ENCODE measurements around the gene ZNF804A. TPM values are rescaled to one million over a fixed set of nuclear protein-coding genes. Genes with fewer than 3 reads are reported as not detected.
A peak's percentile ranks its signal among the peaks of the same experiment; 100 is the strongest.

The ZNF804A gene
- total and polyA plus RNA-seq, 4 donors, result 3.7 to 15.7 (median 13.0) TPM

GRCh38 chr2:184644685-184645084 lies 46.4 kb downstream of the ZNF804A start:
- peak in 2 of 6 donors; percentile 8 to 54 for DNase-seq (ENCODE audit: low read depth in 4 of 6, low spot score in 6 of 6)
- Histone ChIP-seq H3K27me3 (ENCODE audit: control insufficient read depth, insufficient read depth, low read length) (no peaks in the 10 kb centered on the region), H3K9me3 (ENCODE audit: control insufficient read depth, insufficient read depth, low read length) (no peaks in the 10 kb centered on the region), H3K4me3 (ENCODE audit: low read depth, low read length) (no peak overlapping the region), H3K4me1 (ENCODE audit: control insufficient read depth, insufficient read depth, low read length) (no peaks in the 10 kb centered on the region), H3K36me3 (ENCODE audit: control insufficient read depth, insufficient read depth, low read length) (no peaks in the 10 kb centered on the region), H3K27ac (ENCODE audit: low read depth, low read length) (no peak overlapping the region)

- no peaks in the 10 kb centered on the region for H3K9me3 ChIP-seq (ENCODE audit: control insufficient read depth, insufficient read depth, low read length)
- H3K36me3 ChIP-seq (ENCODE audit: control insufficient read depth, insufficient read depth, low read length), result no peaks in the 10 kb centered on the region
- 88% methylated on average over 2 of the region's 2 CpGs for WGBS (ENCODE audit: insufficient coverage)
- H3K4me1 ChIP-seq (ENCODE audit: control insufficient read depth, insufficient read depth, low read length), result no peaks in the 10 kb centered on the region
- H3K4me3 ChIP-seq (ENCODE audit: low read depth, low read length), result no peak overlapping the region
- no peak for DNase-seq (ENCODE audit: low read depth in 4 of 6, low spot score in 6 of 6)
- no peaks in the 10 kb centered on the region for H3K27me3 ChIP-seq (ENCODE audit: control insufficient read depth, insufficient read depth, low read length)
- no peak overlapping the region for H3K27ac ChIP-seq (ENCODE audit: low read depth, low read length)
These were observed 47.8 kb downstream of the ZNF804A start for GRCh38 chr2:184646177-184646576.

- no peaks in the 10 kb centered on the region for H3K9me3 ChIP-seq (ENCODE audit: control insufficient read depth, insufficient read depth, low read length)
- H3K36me3 ChIP-seq (ENCODE audit: control insufficient read depth, insufficient read depth, low read length), result no peaks in the 10 kb centered on the region
- no peak overlapping the region for H3K27ac ChIP-seq (ENCODE audit: low read depth, low read length)
- H3K27me3 ChIP-seq (ENCODE audit: control insufficient read depth, insufficient read depth, low read length), result no peaks in the 10 kb centered on the region
- 98% methylated on average over 4 of the region's 4 CpGs for WGBS (ENCODE audit: insufficient coverage)
- DNase-seq (ENCODE audit: low read depth in 4 of 6, low spot score in 6 of 6), result no peak
- H3K4me3 ChIP-seq (ENCODE audit: low read depth, low read length), result no peak overlapping the region
- H3K4me1 ChIP-seq (ENCODE audit: control insufficient read depth, insufficient read depth, low read length), result no peaks in the 10 kb centered on the region
These were observed 48.3 kb downstream of the ZNF804A start for GRCh38 chr2:184646593-184646992.

- Histone ChIP-seq H3K27ac (ENCODE audit: low read depth, low read length) (no peak overlapping the region), H3K36me3 (ENCODE audit: control insufficient read depth, insufficient read depth, low read length) (no peaks in the 10 kb centered on the region), H3K27me3 (ENCODE audit: control insufficient read depth, insufficient read depth, low read length) (no peaks in the 10 kb centered on the region), H3K9me3 (ENCODE audit: control insufficient read depth, insufficient read depth, low read length) (no peaks in the 10 kb centered on the region), H3K4me3 (ENCODE audit: low read depth, low read length) (no peak overlapping the region), H3K4me1 (ENCODE audit: control insufficient read depth, insufficient read depth, low read length) (no peaks in the 10 kb centered on the region)
- no CpG with 5 or more reads among the region's 2 CpGs for WGBS (ENCODE audit: insufficient coverage)
- DNase-seq (ENCODE audit: low read depth in 4 of 6, low spot score in 6 of 6), result no peak
These were observed 56.6 kb downstream of the ZNF804A start for GRCh38 chr2:184654945-184655344.

- Histone ChIP-seq H3K9me3 (ENCODE audit: control insufficient read depth, insufficient read depth, low read length) (no peaks in the 10 kb centered on the region), H3K4me3 (ENCODE audit: low read depth, low read length) (no peak overlapping the region), H3K4me1 (ENCODE audit: control insufficient read depth, insufficient read depth, low read length) (no peaks in the 10 kb centered on the region), H3K27me3 (ENCODE audit: control insufficient read depth, insufficient read depth, low read length) (no peaks in the 10 kb centered on the region), H3K27ac (ENCODE audit: low read depth, low read length) (no peak overlapping the region), H3K36me3 (ENCODE audit: control insufficient read depth, insufficient read depth, low read length) (no peaks in the 10 kb centered on the region)
- WGBS (ENCODE audit: insufficient coverage), result no CpG with 5 or more reads among the region's 2 CpGs
- DNase-seq (ENCODE audit: low read depth in 4 of 6, low spot score in 6 of 6), result no peak
These were observed 78.8 kb downstream of the ZNF804A start for GRCh38 chr2:184677171-184677570.

- no peak for DNase-seq (ENCODE audit: low read depth in 4 of 6, low spot score in 6 of 6)
- no peak overlapping the region for H3K4me3 ChIP-seq (ENCODE audit: low read depth, low read length)
- no peaks in the 10 kb centered on the region for H3K4me1 ChIP-seq (ENCODE audit: control insufficient read depth, insufficient read depth, low read length)
- no peaks in the 10 kb centered on the region for H3K27me3 ChIP-seq (ENCODE audit: control insufficient read depth, insufficient read depth, low read length)
- H3K36me3 ChIP-seq (ENCODE audit: control insufficient read depth, insufficient read depth, low read length), result no peaks in the 10 kb centered on the region
- 92% methylated on average over 4 of the region's 7 CpGs for whole genome bisulfite sequencing (ENCODE audit: insufficient coverage)
- H3K9me3 ChIP-seq (ENCODE audit: control insufficient read depth, insufficient read depth, low read length), result no peaks in the 10 kb centered on the region
- H3K27ac ChIP-seq (ENCODE audit: low read depth, low read length), result no peak overlapping the region
These were observed 81.1 kb downstream of the ZNF804A start for GRCh38 chr2:184679219-184680018.

- no peak overlapping the region for H3K4me3 ChIP-seq (ENCODE audit: low read depth, low read length)
- no peaks in the 10 kb centered on the region for H3K9me3 ChIP-seq (ENCODE audit: control insufficient read depth, insufficient read depth, low read length)
- H3K4me1 ChIP-seq (ENCODE audit: control insufficient read depth, insufficient read depth, low read length), result no peaks in the 10 kb centered on the region
- peaks cover 2% of the 10 kb centered on the region for H3K36me3 ChIP-seq (ENCODE audit: control insufficient read depth, insufficient read depth, low read length)
- DNase-seq (ENCODE audit: low read depth in 4 of 6, low spot score in 6 of 6), result no peak
- H3K27me3 ChIP-seq (ENCODE audit: control insufficient read depth, insufficient read depth, low read length), result no peaks in the 10 kb centered on the region
- WGBS (ENCODE audit: insufficient coverage), result 100% methylated on average over 2 of the region's 2 CpGs
- no peak overlapping the region for H3K27ac ChIP-seq (ENCODE audit: low read depth, low read length)
These were observed 82.5 kb downstream of the ZNF804A start for GRCh38 chr2:184680825-184681224.

GRCh38 chr2:184681642-184682321 lies 83.5 kb downstream of the ZNF804A start:
- H3K27me3 ChIP-seq (ENCODE audit: control insufficient read depth, insufficient read depth, low read length), result no peaks in the 10 kb centered on the region
- DNase-seq (ENCODE audit: low read depth in 4 of 6, low spot score in 6 of 6), result no peak
- H3K4me1 ChIP-seq (ENCODE audit: control insufficient read depth, insufficient read depth, low read length), result peaks cover 3% of the 10 kb centered on the region
- no peaks in the 10 kb centered on the region for H3K9me3 ChIP-seq (ENCODE audit: control insufficient read depth, insufficient read depth, low read length)
- peaks cover 4% of the 10 kb centered on the region for H3K36me3 ChIP-seq (ENCODE audit: control insufficient read depth, insufficient read depth, low read length)
- H3K4me3 ChIP-seq (ENCODE audit: low read depth, low read length), result no peak overlapping the region
- no peak overlapping the region for H3K27ac ChIP-seq (ENCODE audit: low read depth, low read length)
- WGBS (ENCODE audit: insufficient coverage), result 92% methylated on average over 8 of the region's 10 CpGs

GRCh38 chr2:184683911-184684310 lies 85.6 kb downstream of the ZNF804A start:
- H3K4me1 ChIP-seq (ENCODE audit: control insufficient read depth, insufficient read depth, low read length), result peaks cover 3% of the 10 kb centered on the region
- no peak overlapping the region for H3K27ac ChIP-seq (ENCODE audit: low read depth, low read length)
- H3K9me3 ChIP-seq (ENCODE audit: control insufficient read depth, insufficient read depth, low read length), result no peaks in the 10 kb centered on the region
- H3K27me3 ChIP-seq (ENCODE audit: control insufficient read depth, insufficient read depth, low read length), result no peaks in the 10 kb centered on the region
- peaks cover 4% of the 10 kb centered on the region for H3K36me3 ChIP-seq (ENCODE audit: control insufficient read depth, insufficient read depth, low read length)
- no peak for DNase-seq (ENCODE audit: low read depth in 4 of 6, low spot score in 6 of 6)
- no peak overlapping the region for H3K4me3 ChIP-seq (ENCODE audit: low read depth, low read length)
- WGBS (ENCODE audit: insufficient coverage), result no CpG with 5 or more reads among the region's 3 CpGs
